ENCODE data around the gene ABHD3. TPM values are rescaled to one million over a fixed set of nuclear protein-coding genes. Genes with fewer than 3 reads are reported as not detected.
"Not testable (repeated sequence)": the region's sequence is repeated elsewhere in the genome, so short reads cannot be mapped to it uniquely, and the experiment has no call there.

The ABHD3 gene
- total and polyA plus RNA-seq, 9 donors: 6.9 to 13.8 (median 9.3) TPM

GRCh38 chr18:21706386-21706865 lies 1.9 kb upstream of the ABHD3 start:
- H3K4me1 ChIP-seq (ENCODE audit: control insufficient read depth, insufficient read depth, low read length): peaks cover 6% of the 10 kb centered on the region
- no peak for DNase-seq
- no peak overlapping the region for H3K27ac ChIP-seq (ENCODE audit: low read length)
- H3K27me3 ChIP-seq (ENCODE audit: control insufficient read depth, insufficient read depth, low read length): no peaks in the 10 kb centered on the region
- WGBS (ENCODE audit: insufficient coverage): 94% methylated on average over 25 of the region's 28 CpGs
- H3K4me3 ChIP-seq (ENCODE audit: low read length): no peak overlapping the region
- no peaks in the 10 kb centered on the region for H3K9me3 ChIP-seq (replicated peaks; ENCODE audit: control insufficient read depth, low read depth, low read length)
- peaks cover 2% of the 10 kb centered on the region for H3K36me3 ChIP-seq (ENCODE audit: control insufficient read depth, insufficient read depth, low read length)

- H3K27me3 ChIP-seq (ENCODE audit: control insufficient read depth, insufficient read depth, low read length): no peaks in the 10 kb centered on the region
- DNase-seq: no peak
- H3K27ac ChIP-seq (ENCODE audit: low read length): peak overlapping the region; percentile 71
- H3K4me1 ChIP-seq (ENCODE audit: control insufficient read depth, insufficient read depth, low read length): peaks cover 6% of the 10 kb centered on the region
- H3K36me3 ChIP-seq (ENCODE audit: control insufficient read depth, insufficient read depth, low read length): peaks cover 6% of the 10 kb centered on the region
- H3K9me3 ChIP-seq (replicated peaks; ENCODE audit: control insufficient read depth, low read depth, low read length): no peaks in the 10 kb centered on the region
- WGBS (ENCODE audit: insufficient coverage): 1% methylated on average over 12 of the region's 17 CpGs
- peak overlapping the region; percentile 73 for H3K4me3 ChIP-seq (ENCODE audit: low read length)
Observed at GRCh38 chr18:21703241-21703820, 1.2 kb downstream of the ABHD3 start.

GRCh38 chr18:21702602-21703001 lies 2.0 kb downstream of the ABHD3 start:
- H3K4me3 ChIP-seq (ENCODE audit: low read length): no peak overlapping the region
- DNase-seq: no peak
- H3K27me3 ChIP-seq (ENCODE audit: control insufficient read depth, insufficient read depth, low read length): no peaks in the 10 kb centered on the region
- no CpG with 5 or more reads among the region's 5 CpGs for WGBS (ENCODE audit: insufficient coverage)
- H3K36me3 ChIP-seq (ENCODE audit: control insufficient read depth, insufficient read depth, low read length): peaks cover 6% of the 10 kb centered on the region
- H3K4me1 ChIP-seq (ENCODE audit: control insufficient read depth, insufficient read depth, low read length): peaks cover 6% of the 10 kb centered on the region
- no peaks in the 10 kb centered on the region for H3K9me3 ChIP-seq (replicated peaks; ENCODE audit: control insufficient read depth, low read depth, low read length)
- no peak overlapping the region for H3K27ac ChIP-seq (ENCODE audit: low read length)

- WGBS (ENCODE audit: insufficient coverage): no CpG with 5 or more reads among the region's 2 CpGs
- Histone ChIP-seq H3K4me1 (ENCODE audit: control insufficient read depth, insufficient read depth, low read length) (peaks cover 6% of the 10 kb centered on the region), H3K4me3 (ENCODE audit: low read length) (no peak overlapping the region), H3K27ac (ENCODE audit: low read length) (no peak overlapping the region), H3K27me3 (ENCODE audit: control insufficient read depth, insufficient read depth, low read length) (no peaks in the 10 kb centered on the region), H3K9me3 (replicated peaks; ENCODE audit: control insufficient read depth, low read depth, low read length) (no peaks in the 10 kb centered on the region), H3K36me3 (ENCODE audit: control insufficient read depth, insufficient read depth, low read length) (peaks cover 6% of the 10 kb centered on the region)
- no peak for DNase-seq
Observed at GRCh38 chr18:21701621-21702020, 3.0 kb downstream of the ABHD3 start.

- Histone ChIP-seq H3K4me1 (ENCODE audit: control insufficient read depth, insufficient read depth, low read length) (peaks cover 6% of the 10 kb centered on the region), H3K27ac (ENCODE audit: low read length) (no peak overlapping the region), H3K9me3 (replicated peaks; ENCODE audit: control insufficient read depth, low read depth, low read length) (no peaks in the 10 kb centered on the region), H3K36me3 (ENCODE audit: control insufficient read depth, insufficient read depth, low read length) (peaks cover 6% of the 10 kb centered on the region), H3K4me3 (ENCODE audit: low read length) (no peak overlapping the region), H3K27me3 (ENCODE audit: control insufficient read depth, insufficient read depth, low read length) (no peaks in the 10 kb centered on the region)
- 80% methylated on average over 3 of the region's 6 CpGs for WGBS (ENCODE audit: insufficient coverage)
- no peak for DNase-seq
Observed at GRCh38 chr18:21700528-21701075, 4.0 kb downstream of the ABHD3 start.

- H3K9me3 ChIP-seq (replicated peaks; ENCODE audit: control insufficient read depth, low read depth, low read length): peaks cover 7% of the 10 kb centered on the region
- no peaks in the 10 kb centered on the region for H3K4me1 ChIP-seq (ENCODE audit: control insufficient read depth, insufficient read depth, low read length)
- H3K27me3 ChIP-seq (ENCODE audit: control insufficient read depth, insufficient read depth, low read length): no peaks in the 10 kb centered on the region
- WGBS (ENCODE audit: insufficient coverage): 80% methylated on average over 1 of the region's 2 CpGs
- H3K4me3 ChIP-seq (ENCODE audit: low read length): no peak overlapping the region
- H3K27ac ChIP-seq (ENCODE audit: low read length): no peak overlapping the region
- peaks cover 2% of the 10 kb centered on the region for H3K36me3 ChIP-seq (ENCODE audit: control insufficient read depth, insufficient read depth, low read length)
- DNase-seq: no peak
Observed at GRCh38 chr18:21693322-21693721, 11.3 kb downstream of the ABHD3 start.

- Histone ChIP-seq H3K9me3 (replicated peaks; ENCODE audit: control insufficient read depth, low read depth, low read length) (peaks cover 7% of the 10 kb centered on the region), H3K4me1 (ENCODE audit: control insufficient read depth, insufficient read depth, low read length) (no peaks in the 10 kb centered on the region), H3K36me3 (ENCODE audit: control insufficient read depth, insufficient read depth, low read length) (peaks cover 2% of the 10 kb centered on the region), H3K27me3 (ENCODE audit: control insufficient read depth, insufficient read depth, low read length) (no peaks in the 10 kb centered on the region), H3K27ac (ENCODE audit: low read length) (no peak overlapping the region), H3K4me3 (ENCODE audit: low read length) (no peak overlapping the region)
- WGBS (ENCODE audit: insufficient coverage): no CpG with 5 or more reads among the region's 1 CpG
- DNase-seq: no peak
Observed at GRCh38 chr18:21689736-21690135, 14.8 kb downstream of the ABHD3 start.

GRCh38 chr18:21686282-21687105 lies 18.1 kb downstream of the ABHD3 start:
- Histone ChIP-seq H3K4me3 (ENCODE audit: low read length) (no peak overlapping the region), H3K27ac (ENCODE audit: low read length) (peak overlapping the region; percentile 3), H3K27me3 (ENCODE audit: control insufficient read depth, insufficient read depth, low read length) (no peaks in the 10 kb centered on the region), H3K36me3 (ENCODE audit: control insufficient read depth, insufficient read depth, low read length) (no peaks in the 10 kb centered on the region), H3K9me3 (replicated peaks; ENCODE audit: control insufficient read depth, low read depth, low read length) (peaks cover 7% of the 10 kb centered on the region), H3K4me1 (ENCODE audit: control insufficient read depth, insufficient read depth, low read length) (no peaks in the 10 kb centered on the region)
- 89% methylated on average over 3 of the region's 8 CpGs for WGBS (ENCODE audit: insufficient coverage)
- DNase-seq: peak; percentile 47

GRCh38 chr18:21685556-21685981 lies 19.0 kb downstream of the ABHD3 start:
- not testable (repeated sequence) for H3K27me3 ChIP-seq (ENCODE audit: control insufficient read depth, insufficient read depth, low read length); H3K27ac ChIP-seq (ENCODE audit: low read length); H3K36me3 ChIP-seq (ENCODE audit: control insufficient read depth, insufficient read depth, low read length); DNase-seq; H3K9me3 ChIP-seq (replicated peaks; ENCODE audit: control insufficient read depth, low read depth, low read length); H3K4me3 ChIP-seq (ENCODE audit: low read length); H3K4me1 ChIP-seq (ENCODE audit: control insufficient read depth, insufficient read depth, low read length)
- 93% methylated on average over 7 of the region's 12 CpGs for WGBS (ENCODE audit: insufficient coverage)

- no peak overlapping the region for H3K4me3 ChIP-seq (ENCODE audit: low read length)
- H3K27me3 ChIP-seq (ENCODE audit: control insufficient read depth, insufficient read depth, low read length): no peaks in the 10 kb centered on the region
- H3K36me3 ChIP-seq (ENCODE audit: control insufficient read depth, insufficient read depth, low read length): no peaks in the 10 kb centered on the region
- H3K4me1 ChIP-seq (ENCODE audit: control insufficient read depth, insufficient read depth, low read length): no peaks in the 10 kb centered on the region
- peaks cover 3% of the 10 kb centered on the region for H3K9me3 ChIP-seq (replicated peaks; ENCODE audit: control insufficient read depth, low read depth, low read length)
- no peak for DNase-seq
- no peak overlapping the region for H3K27ac ChIP-seq (ENCODE audit: low read length)
- no CpG with 5 or more reads among the region's 2 CpGs for WGBS (ENCODE audit: insufficient coverage)
Observed at GRCh38 chr18:21684731-21685130, 19.8 kb downstream of the ABHD3 start.

All from muscle of leg (tissue), 11 donors.